Astrocyte (in vitro differentiated cells and primary cell): Measurements from ENCODE around the gene ATL2.

Experiments
- EZH2 ChIP-seq: IDR thresholded peaks from 2 replicates; pipeline ENCODE4 v1.6.1; 2012; ENCODE audit warnings: mild to moderate bottlenecking, low read length, inconsistent platforms; ENCODE audit not compliant: insufficient read depth
- TF ChIP-seq, protein P1 (sequence below): IDR thresholded peaks from 2 replicates; pipeline ENCODE4 v1.5.1; 2011; ENCODE audit warnings: low read depth, mild to moderate bottlenecking, inconsistent platforms, low read length, moderate library complexity; ENCODE audit not compliant: insufficient read depth

DNA sequence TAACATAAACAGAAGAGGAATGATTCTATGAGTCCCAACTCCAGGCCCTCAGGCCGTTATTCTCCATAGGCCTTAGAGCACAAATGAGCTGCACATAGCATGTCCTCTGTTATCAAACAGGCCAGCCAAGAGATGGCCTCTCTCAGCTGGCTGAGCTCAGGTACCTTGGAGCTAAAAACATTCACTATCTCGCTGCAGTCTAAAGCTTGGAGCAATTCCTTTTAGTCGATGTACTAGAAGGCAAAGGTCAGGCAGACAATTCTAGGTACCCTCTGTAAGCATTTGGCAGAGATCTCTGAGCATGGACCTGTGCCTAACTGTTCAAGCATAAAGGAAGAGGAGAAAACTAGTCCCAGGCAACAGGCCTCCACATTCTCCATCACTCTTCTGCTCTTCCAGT, 38.0 kb upstream of the ATL2 start:
- TF ChIP-seq, protein P1, sequence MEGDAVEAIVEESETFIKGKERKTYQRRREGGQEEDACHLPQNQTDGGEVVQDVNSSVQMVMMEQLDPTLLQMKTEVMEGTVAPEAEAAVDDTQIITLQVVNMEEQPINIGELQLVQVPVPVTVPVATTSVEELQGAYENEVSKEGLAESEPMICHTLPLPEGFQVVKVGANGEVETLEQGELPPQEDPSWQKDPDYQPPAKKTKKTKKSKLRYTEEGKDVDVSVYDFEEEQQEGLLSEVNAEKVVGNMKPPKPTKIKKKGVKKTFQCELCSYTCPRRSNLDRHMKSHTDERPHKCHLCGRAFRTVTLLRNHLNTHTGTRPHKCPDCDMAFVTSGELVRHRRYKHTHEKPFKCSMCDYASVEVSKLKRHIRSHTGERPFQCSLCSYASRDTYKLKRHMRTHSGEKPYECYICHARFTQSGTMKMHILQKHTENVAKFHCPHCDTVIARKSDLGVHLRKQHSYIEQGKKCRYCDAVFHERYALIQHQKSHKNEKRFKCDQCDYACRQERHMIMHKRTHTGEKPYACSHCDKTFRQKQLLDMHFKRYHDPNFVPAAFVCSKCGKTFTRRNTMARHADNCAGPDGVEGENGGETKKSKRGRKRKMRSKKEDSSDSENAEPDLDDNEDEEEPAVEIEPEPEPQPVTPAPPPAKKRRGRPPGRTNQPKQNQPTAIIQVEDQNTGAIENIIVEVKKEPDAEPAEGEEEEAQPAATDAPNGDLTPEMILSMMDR, result no peak
- TF ChIP-seq EZH2, result no peak
